GM23248 (cell line): Measurements from ENCODE around the gene MAML3.

ENCODE experiments used
- EZH2 ChIP-seq: fragments of 200-600 bp; sonication (generic); IDR thresholded peaks from 2 replicates; pipeline ENCODE4 v1.6.1; 2018; ENCODE audit warnings: antibody characterized with exemption, mild to moderate bottlenecking; ENCODE audit not compliant: insufficient read depth, poor library complexity, severe bottlenecking
- EZH2phosphoT487 ChIP-seq: fragments of 200-600 bp; sonication (generic); IDR thresholded peaks from 2 replicates; pipeline ENCODE4 v1.6.1; 2018; ENCODE audit warnings: antibody characterized with exemption, moderate library complexity, mild to moderate bottlenecking, low read depth; ENCODE audit not compliant: insufficient read depth

- TF ChIP-seq EZH2 (no peak), EZH2phosphoT487 (no peak)
Measured at GRCh38 chr4:139846766-139847165, 307.2 kb downstream of the MAML3 start.
